HepG2 (cell line): ENCODE measurements around the gene ZCCHC8.

Experiments used
- AKAP8 ChIP-seq: sonication (generic); formaldehyde crosslinking; IDR thresholded peaks from 2 replicates; pipeline ENCODE4 v1.5.1; 2020; ENCODE audit warnings: mild to moderate bottlenecking, missing genetic modification reagents
- CENPT ChIP-seq: sonication (generic); formaldehyde crosslinking; IDR thresholded peaks from 2 replicates; pipeline ENCODE4 v1.8.0; 2022; ENCODE audit warnings: low read depth, mild to moderate bottlenecking, moderate library complexity, missing genetic modification reagents
- CTCF ChIP-seq: sonication (generic); formaldehyde crosslinking; IDR thresholded peaks from 2 replicates; pipeline ENCODE4 v1.5.0; 2020; ENCODE audit warnings: mild to moderate bottlenecking, missing genetic modification reagents, moderate library complexity
- EZH2 ChIP-seq: conservative IDR thresholded peaks from 2 replicates; pipeline ENCODE4 v1.6.1; 2012; ENCODE audit warnings: mild to moderate bottlenecking, low read depth, low read length, moderate library complexity
- KDM5A ChIP-seq: fragments of 200-600 bp; sonication (generic); IDR thresholded peaks from 2 replicates; pipeline ENCODE4 v1.7.0; 2018; ENCODE audit warnings: antibody characterized with exemption, mild to moderate bottlenecking, low read length, borderline replicate concordance
- NBN ChIP-seq: fragments of 450-650 bp; conservative IDR thresholded peaks from 2 replicates; pipeline ENCODE4 v1.6.1; 2017
- RAD21 ChIP-seq: fragments of 450-650 bp; formaldehyde crosslinking; IDR thresholded peaks from 2 replicates; pipeline ENCODE4 v1.5.0; 2020; ENCODE audit warnings: mild to moderate bottlenecking
- TP53 ChIP-seq: sonication (generic); formaldehyde crosslinking; conservative IDR thresholded peaks from 2 replicates; pipeline ENCODE4 v1.4.0; 2020; ENCODE audit warnings: missing genetic modification reagents
- ZBTB49 ChIP-seq: sonication (generic); formaldehyde crosslinking; IDR thresholded peaks from 2 replicates; pipeline ENCODE4 v1.4.0; 2020; ENCODE audit warnings: missing genetic modification reagents, borderline replicate concordance
- ZNF83 ChIP-seq: sonication (generic); formaldehyde crosslinking; IDR thresholded peaks from 2 replicates; pipeline ENCODE4 v1.4.0; 2020; ENCODE audit warnings: missing genetic modification reagents, mild to moderate bottlenecking, borderline replicate concordance
- TF ChIP-seq, protein P1 (sequence below): sonication (generic); formaldehyde crosslinking; IDR thresholded peaks from 2 replicates; pipeline ENCODE4 v1.4.0; 2020; ENCODE audit warnings: missing genetic modification reagents
- TF ChIP-seq, protein P2 (sequence below), 2 experiments: IDR thresholded peaks; 2 replicates each; pipeline ENCODE4 v1.6.1; 2011 to 2012; ENCODE audit warnings: low read length in 2 of 2, borderline replicate concordance in 1 of 2, low read depth in 1 of 2, mild to moderate bottlenecking in 1 of 2, moderate library complexity in 1 of 2

DNA sequence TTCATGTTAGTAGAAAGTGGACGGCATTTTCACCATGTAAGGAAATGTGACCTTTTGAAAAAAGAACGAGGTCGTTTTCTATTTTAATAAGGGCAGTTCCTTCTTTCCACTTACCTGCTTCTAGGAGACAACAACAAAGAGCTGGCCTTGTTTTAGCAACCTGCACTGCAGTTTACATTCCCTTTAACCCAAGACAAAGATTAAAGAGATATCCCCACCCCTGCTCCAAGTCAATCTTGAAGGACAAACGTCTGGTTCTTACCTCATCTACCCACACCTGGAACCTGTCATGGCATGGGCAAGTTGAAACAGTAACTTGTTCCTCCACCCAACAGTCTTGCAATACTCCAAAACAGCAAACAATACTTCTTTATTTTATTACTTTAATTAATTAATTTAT is 32.7 kb downstream of the ZCCHC8 start:
- TF ChIP-seq NBN: no peak
- TF ChIP-seq, protein P1, sequence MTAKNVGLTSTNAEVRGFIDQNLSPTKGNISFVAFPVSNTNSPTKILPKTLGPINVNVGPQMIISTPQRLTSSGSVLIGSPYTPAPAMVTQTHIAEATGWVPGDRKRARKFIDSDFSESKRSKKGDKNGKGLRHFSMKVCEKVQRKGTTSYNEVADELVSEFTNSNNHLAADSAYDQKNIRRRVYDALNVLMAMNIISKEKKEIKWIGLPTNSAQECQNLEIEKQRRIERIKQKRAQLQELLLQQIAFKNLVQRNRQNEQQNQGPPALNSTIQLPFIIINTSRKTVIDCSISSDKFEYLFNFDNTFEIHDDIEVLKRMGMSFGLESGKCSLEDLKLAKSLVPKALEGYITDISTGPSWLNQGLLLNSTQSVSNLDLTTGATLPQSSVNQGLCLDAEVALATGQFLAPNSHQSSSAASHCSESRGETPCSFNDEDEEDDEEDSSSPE (CRISPR knock-in tag): no peak
- TF ChIP-seq KDM5A: no peak
- TF ChIP-seq, protein P2, sequence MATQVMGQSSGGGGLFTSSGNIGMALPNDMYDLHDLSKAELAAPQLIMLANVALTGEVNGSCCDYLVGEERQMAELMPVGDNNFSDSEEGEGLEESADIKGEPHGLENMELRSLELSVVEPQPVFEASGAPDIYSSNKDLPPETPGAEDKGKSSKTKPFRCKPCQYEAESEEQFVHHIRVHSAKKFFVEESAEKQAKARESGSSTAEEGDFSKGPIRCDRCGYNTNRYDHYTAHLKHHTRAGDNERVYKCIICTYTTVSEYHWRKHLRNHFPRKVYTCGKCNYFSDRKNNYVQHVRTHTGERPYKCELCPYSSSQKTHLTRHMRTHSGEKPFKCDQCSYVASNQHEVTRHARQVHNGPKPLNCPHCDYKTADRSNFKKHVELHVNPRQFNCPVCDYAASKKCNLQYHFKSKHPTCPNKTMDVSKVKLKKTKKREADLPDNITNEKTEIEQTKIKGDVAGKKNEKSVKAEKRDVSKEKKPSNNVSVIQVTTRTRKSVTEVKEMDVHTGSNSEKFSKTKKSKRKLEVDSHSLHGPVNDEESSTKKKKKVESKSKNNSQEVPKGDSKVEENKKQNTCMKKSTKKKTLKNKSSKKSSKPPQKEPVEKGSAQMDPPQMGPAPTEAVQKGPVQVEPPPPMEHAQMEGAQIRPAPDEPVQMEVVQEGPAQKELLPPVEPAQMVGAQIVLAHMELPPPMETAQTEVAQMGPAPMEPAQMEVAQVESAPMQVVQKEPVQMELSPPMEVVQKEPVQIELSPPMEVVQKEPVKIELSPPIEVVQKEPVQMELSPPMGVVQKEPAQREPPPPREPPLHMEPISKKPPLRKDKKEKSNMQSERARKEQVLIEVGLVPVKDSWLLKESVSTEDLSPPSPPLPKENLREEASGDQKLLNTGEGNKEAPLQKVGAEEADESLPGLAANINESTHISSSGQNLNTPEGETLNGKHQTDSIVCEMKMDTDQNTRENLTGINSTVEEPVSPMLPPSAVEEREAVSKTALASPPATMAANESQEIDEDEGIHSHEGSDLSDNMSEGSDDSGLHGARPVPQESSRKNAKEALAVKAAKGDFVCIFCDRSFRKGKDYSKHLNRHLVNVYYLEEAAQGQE (IDR thresholded peaks at IDR 0.05; ENCODE audit: borderline replicate concordance in 1 of 2, low read depth in 1 of 2, low read length in 2 of 2): no peak
- TF ChIP-seq EZH2: no peak
- no peak for TF ChIP-seq RAD21
- TF ChIP-seq CTCF (CRISPR knock-in tag): no peak
- TF ChIP-seq TP53: no peak
- TF ChIP-seq AKAP8 (CRISPR knock-in tag): no peak
- no peak for TF ChIP-seq CENPT (CRISPR knock-in tag)
- no peak for TF ChIP-seq ZBTB49
- TF ChIP-seq ZNF83: no peak
